Neuronal stem cell (in vitro differentiated cells): ENCODE measurements around the gene RHOC.
A peak's percentile ranks its signal among the peaks of the same experiment; 100 is the strongest.
"Not testable (repeated sequence)": the region's sequence is repeated elsewhere in the genome, so short reads cannot be mapped to it uniquely, and the experiment has no call there.

Experiments used
- DNase-seq: peaks from one replicate; pipeline ENCODE4 v3.0.0-alpha.2; 2013; ENCODE audit warnings: low spot score
- H2AFZ ChIP-seq: one replicate; pipeline ENCODE4 v1.6.1; 2013; ENCODE audit warnings: mild to moderate bottlenecking, low read length, inconsistent platforms
- H2AK5ac ChIP-seq: 2 replicates; pipeline ENCODE4 v1.6.1; 2013; ENCODE audit warnings: low read depth, mild to moderate bottlenecking, inconsistent platforms, low read length, moderate library complexity, mixed read lengths
- H2BK120ac ChIP-seq: 2 replicates; pipeline ENCODE4 v1.6.1; 2013; ENCODE audit warnings: low read depth, mild to moderate bottlenecking, inconsistent platforms, low read length, moderate library complexity, mixed read lengths
- H2BK12ac ChIP-seq: one replicate; pipeline ENCODE4 v1.6.1; 2013; ENCODE audit warnings: low read length, inconsistent platforms
- H2BK15ac ChIP-seq: 2 replicates; pipeline ENCODE4 v1.6.1; 2013; ENCODE audit warnings: mild to moderate bottlenecking, low read length, inconsistent platforms, mixed read lengths
- H2BK5ac ChIP-seq: one replicate; pipeline ENCODE4 v1.6.1; 2013; ENCODE audit warnings: inconsistent platforms, mild to moderate bottlenecking, low read length, moderate library complexity
- H3K14ac ChIP-seq: one replicate; pipeline ENCODE4 v1.6.1; 2013; ENCODE audit warnings: low read length, inconsistent platforms
- H3K18ac ChIP-seq: 2 replicates; pipeline ENCODE4 v1.6.1; 2013; ENCODE audit warnings: low read length, inconsistent platforms
- H3K23ac ChIP-seq: 2 replicates; pipeline ENCODE4 v1.6.1; 2013; ENCODE audit warnings: low read depth, mild to moderate bottlenecking, mixed read lengths, low read length, inconsistent platforms; ENCODE audit not compliant: poor library complexity
- H3K27ac ChIP-seq: replicated peaks from 3 replicates; pipeline ENCODE4 v1.5.1; 2013; ENCODE audit warnings: low read length, inconsistent platforms
- H3K27me3 ChIP-seq, 3 experiments: 2 replicates each; pipeline ENCODE4 v1.6.1; 2013; ENCODE audit warnings: low read length in 3 of 3, mild to moderate bottlenecking in 2 of 3, inconsistent platforms in 1 of 3, low read depth in 1 of 3, mixed read lengths in 1 of 3, moderate library complexity in 1 of 3; ENCODE audit not compliant: control insufficient read depth in 3 of 3, insufficient read depth in 3 of 3
- H3K36me3 ChIP-seq, 2 donors: replicated peaks in 1 of 2; 2 replicates each; pipeline ENCODE4 v1.6.1; 2013; ENCODE audit warnings: low read length in 2 of 2; ENCODE audit not compliant: control insufficient read depth in 2 of 2, insufficient read depth in 2 of 2
- H3K4ac ChIP-seq: 2 replicates; pipeline ENCODE4 v1.6.1; 2013; ENCODE audit warnings: inconsistent platforms, mild to moderate bottlenecking, low read length, moderate library complexity
- H3K4me1 ChIP-seq, 2 donors: 1 replicate in 1 of 2; 2 replicates in 1 of 2; pipeline ENCODE4 v1.6.1; 2013; ENCODE audit warnings: low read length in 2 of 2, low read depth in 1 of 2; ENCODE audit not compliant: control insufficient read depth in 2 of 2, insufficient read depth in 1 of 2
- H3K4me2 ChIP-seq: one replicate; pipeline ENCODE4 v1.6.1; 2013; ENCODE audit warnings: mild to moderate bottlenecking, low read length, inconsistent platforms; ENCODE audit not compliant: insufficient read depth, poor library complexity, severe bottlenecking
- H3K4me3 ChIP-seq, 2 donors: 2 replicates each; pipeline ENCODE4 v1.5.1; 2013; ENCODE audit warnings: low read length in 2 of 2, mild to moderate bottlenecking in 2 of 2, inconsistent platforms in 1 of 2, moderate library complexity in 1 of 2
- H3K79me1 ChIP-seq: one replicate; pipeline ENCODE4 v1.6.1; 2013; ENCODE audit warnings: low read depth, mild to moderate bottlenecking, inconsistent platforms, low read length, moderate library complexity
- H3K9ac ChIP-seq: one replicate; pipeline ENCODE4 v1.6.1; 2013; ENCODE audit warnings: mild to moderate bottlenecking, low read depth, low read length, inconsistent platforms; ENCODE audit not compliant: poor library complexity
- H3K9me3 ChIP-seq, 2 donors: replicated peaks in 1 of 2; 2 replicates each; pipeline versions ENCODE3 to v1.6.1; 2013; ENCODE audit warnings: low read length in 2 of 2, mild to moderate bottlenecking in 2 of 2, inconsistent platforms in 1 of 2, low read depth in 1 of 2, mixed read lengths in 1 of 2, moderate library complexity in 1 of 2; ENCODE audit not compliant: control insufficient read depth in 2 of 2, insufficient read depth in 1 of 2
- H4K8ac ChIP-seq: one replicate; pipeline ENCODE4 v1.6.1; 2013; ENCODE audit warnings: low read depth, mild to moderate bottlenecking, inconsistent platforms, low read length, moderate library complexity
- H4K91ac ChIP-seq: one replicate; pipeline ENCODE4 v1.6.1; 2013; ENCODE audit warnings: low read length, low read depth, mild to moderate bottlenecking, inconsistent platforms; ENCODE audit not compliant: poor library complexity
- WGBS, 2 donors: extraction: QIAGEN DNeasy Blood & Tissue Kit; methylation state at CpG; one replicate each; pipeline ENCODE4 v1.1.7; 2013; ENCODE audit warnings: missing lambda C conversion rate in 2 of 2, mixed read lengths in 1 of 2; ENCODE audit not compliant: insufficient read length in 2 of 2, insufficient replicate concordance in 1 of 2; ENCODE audit errors: extremely low coverage in 2 of 2; 5-methylcytosine and 5-hydroxymethylcytosine counted together

RHOC gene

GRCh38 chr1:112724240-112724639 lies 17.3 kb upstream of the RHOC start:
- H3K4me2 ChIP-seq, result not testable (repeated sequence)

GRCh38 chr1:112723511-112723839 lies 16.5 kb upstream of the RHOC start:
- no peak for DNase-seq
- peak overlapping the region; percentile 29 for H2BK120ac ChIP-seq
- H2BK15ac ChIP-seq, result peak overlapping the region; percentile 86
- H4K91ac ChIP-seq, result peak overlapping the region; percentile 76
- peak overlapping the region; percentile 94 for H2AK5ac ChIP-seq
- H3K27ac ChIP-seq, result no peak overlapping the region
- no peak overlapping the region for H3K4me2 ChIP-seq
- no CpG with 5 or more reads among the region's 8 CpGs for WGBS, 2 donors
- peak overlapping the region; percentile 99 for H2AFZ ChIP-seq
- peak overlapping the region; percentile 77 for H3K4ac ChIP-seq
- H2BK12ac ChIP-seq, result peak overlapping the region; percentile 100
- peak overlapping the region; percentile 77 for H3K14ac ChIP-seq
- no peaks in the 10 kb centered on the region for H3K36me3 ChIP-seq
- H3K4me1 ChIP-seq, result peaks cover 9 to 21% of the 10 kb centered on the region in 2 donors
- H2BK5ac ChIP-seq, result peak overlapping the region; percentile 62
- H3K4me3 ChIP-seq, result peak overlapping the region in 1 of 2 donors; percentile 7
- H3K9ac ChIP-seq, result peak overlapping the region; percentile 2
- peak overlapping the region; percentile 93 for H3K18ac ChIP-seq
- H3K27me3 ChIP-seq, result peaks cover 0 to 29% (median 4%) of the 10 kb centered on the region in 3 experiments
- no peak overlapping the region for H4K8ac ChIP-seq
- peak overlapping the region; percentile 1 for H3K23ac ChIP-seq
- H3K79me1 ChIP-seq, result no peaks in the 10 kb centered on the region
- peaks cover 0 to 2% of the 10 kb centered on the region in 2 donors for H3K9me3 ChIP-seq

More at GRCh38 chr1:112724240-112724639, 17.3 kb upstream of the RHOC start:
- H3K23ac ChIP-seq, H4K91ac ChIP-seq, DNase-seq, H3K9me3 ChIP-seq, H3K4me3 ChIP-seq, H3K14ac ChIP-seq, H4K8ac ChIP-seq, H3K79me1 ChIP-seq, H3K18ac ChIP-seq, H3K4ac ChIP-seq, H2AFZ ChIP-seq, H2BK120ac ChIP-seq, H3K27ac ChIP-seq, H3K36me3 ChIP-seq, H2BK15ac ChIP-seq: not testable (repeated sequence)
- Histone ChIP-seq H2BK12ac (peak overlapping the region; percentile 100), H2BK5ac (peak overlapping the region; percentile 62), H3K27me3 (peaks cover 0 to 22% (median under 1%) of the 10 kb centered on the region in 3 experiments), H2AK5ac (peak overlapping the region; percentile 94), H3K9ac (peak overlapping the region; percentile 10), H3K4me1 (peaks cover 9 to 21% of the 10 kb centered on the region in 2 donors)
- WGBS, 2 donors, result no CpG with 5 or more reads among the region's 4 CpGs

GRCh38 chr1:112722601-112723510 lies 15.9 kb upstream of the RHOC start:
- Histone ChIP-seq H3K9me3 (peaks cover 0 to 2% of the 10 kb centered on the region in 2 donors), H3K36me3 (no peaks in the 10 kb centered on the region), H3K27me3 (peaks cover 0 to 35% (median 6%) of the 10 kb centered on the region in 3 experiments), H3K4me2 (peak overlapping the region; percentile 41), H4K91ac (no peak overlapping the region), H3K79me1 (no peaks in the 10 kb centered on the region), H3K14ac (no peak overlapping the region), H3K4me3 (peak overlapping the region; percentile 7 to 30), H4K8ac (peak overlapping the region; percentile 97), H3K23ac (peak overlapping the region; percentile 3), H3K4ac (no peak overlapping the region), H3K27ac (peak overlapping the region; percentile 43), H3K4me1 (peaks cover 9 to 21% of the 10 kb centered on the region in 2 donors), H3K18ac (peak overlapping the region; percentile 93), H2BK15ac (peak overlapping the region; percentile 92), H2AK5ac (peak overlapping the region; percentile 96), H2BK12ac (peak overlapping the region; percentile 100), H3K9ac (peak overlapping the region; percentile 57), H2BK120ac (peak overlapping the region; percentile 33), H2AFZ (peak overlapping the region; percentile 99), H2BK5ac (peak overlapping the region; percentile 62)
- DNase-seq, result no peak
- WGBS, 2 donors, result no CpG with 5 or more reads among the region's 35 CpGs

- no peaks in the 10 kb centered on the region for H3K36me3 ChIP-seq
- H3K27me3 ChIP-seq, result peaks cover 0 to 43% (median 6%) of the 10 kb centered on the region in 3 experiments
- H3K9ac ChIP-seq, result peak overlapping the region; percentile 24
- H4K91ac ChIP-seq, result peak overlapping the region; percentile 67
- H3K4me1 ChIP-seq, result peaks cover 9 to 21% of the 10 kb centered on the region in 2 donors
- H4K8ac ChIP-seq, result no peak overlapping the region
- peak overlapping the region; percentile 33 for H2BK120ac ChIP-seq
- peak overlapping the region; percentile 43 for H3K4ac ChIP-seq
- peak overlapping the region; percentile 99 for H2AFZ ChIP-seq
- peak overlapping the region; percentile 92 for H2BK15ac ChIP-seq
- H2BK5ac ChIP-seq, result no peak overlapping the region
- peak overlapping the region; percentile 72 for H3K14ac ChIP-seq
- peak overlapping the region; percentile 71 for H3K18ac ChIP-seq
- H2BK12ac ChIP-seq, result peak overlapping the region; percentile 47
- H3K79me1 ChIP-seq, result no peaks in the 10 kb centered on the region
- peak overlapping the region; percentile 3 for H3K23ac ChIP-seq
- peak overlapping the region; percentile 30 to 38 for H3K4me3 ChIP-seq
- WGBS, 2 donors, result no CpG with 5 or more reads among the region's 10 CpGs
- DNase-seq, result no peak
- H3K27ac ChIP-seq, result peak overlapping the region; percentile 13
- H3K9me3 ChIP-seq, result peaks cover 0 to 2% of the 10 kb centered on the region in 2 donors
- peak overlapping the region; percentile 41 for H3K4me2 ChIP-seq
- peak overlapping the region; percentile 96 for H2AK5ac ChIP-seq
These were observed 15.1 kb upstream of the RHOC start for GRCh38 chr1:112721966-112722524.
